Left lung (tissue), 10 donors: ENCODE data around the gene VPS16. TPM values are rescaled to one million over a fixed set of nuclear protein-coding genes. Genes with fewer than 3 reads are reported as not detected.

Experiments
- ATAC-seq: fragments of 200-7000 bp; cut with Tn5 transposase; one replicate; pipeline ENCODE4 v1.9.1; 2020; ENCODE audit warnings: moderate library complexity
- DNase-seq, 4 donors: peaks; one replicate each; pipeline ENCODE4 v3.0.0-alpha.2; 2013 to 2020
- H3K27ac ChIP-seq, 2 donors: fragments of 200-600 bp; sonication (generic) in 1 of 2; one replicate each; pipeline versions ENCODE4 v1.5.0 to v1.8.0; 2020 to 2021
- H3K27me3 ChIP-seq, 2 donors: fragments of 200-600 bp; sonication (generic) in 1 of 2; one replicate each; pipeline versions ENCODE4 v1.5.0 to v1.8.0; 2020 to 2021
- H3K36me3 ChIP-seq, 2 donors: fragments of 200-600 bp; sonication (generic) in 1 of 2; one replicate each; pipeline versions ENCODE4 v1.5.0 to v1.8.0; 2020 to 2021
- H3K4me1 ChIP-seq, 2 donors: fragments of 200-600 bp; one replicate each; pipeline ENCODE4 v1.8.0; 2021
- H3K4me3 ChIP-seq, 2 donors: fragments of 200-600 bp; sonication (generic) in 1 of 2; one replicate each; pipeline versions ENCODE4 v1.5.0 to v1.8.0; 2020 to 2021; ENCODE audit warnings: mild to moderate bottlenecking in 1 of 2
- H3K9me3 ChIP-seq, 2 donors: fragments of 200-600 bp; sonication (generic) in 1 of 2; one replicate each; pipeline versions ENCODE4 v1.5.0 to v1.8.0; 2020 to 2021
- intact Hi-C, 2 donors: fragments of 100-400 bp; cut with DNase I; formaldehyde crosslinking; loops; one replicate each; pipeline versions ENCODE4 v1.11.2 to v1.14.2; 2022
- polyA plus RNA-seq, 6 donors: library from polyadenylated mRNA; unstranded; fragments of 120-200 nt; gene quantifications; one replicate each; pipeline ENCODE4 v1.2.1, GENCODE V29; 2013; ENCODE audit not compliant: insufficient read length in 6 of 6
- total RNA-seq, 2 donors: library from RNA; stranded (reverse); fragmentation: NEBNext Ultra II Directional; extraction: Animal tissue kit (Norgen Biotek cat#: 25700); gene quantifications; one replicate each; pipeline ENCODE4 v1.2.1, GENCODE V29; 2021
- TF ChIP-seq, protein P1 (sequence below), 2 donors: fragments of 200-600 bp; sonication (generic) in 1 of 2; IDR thresholded peaks; one replicate each; pipeline versions ENCODE4 v1.5.0 to v1.8.0; 2021; ENCODE audit warnings: antibody characterized with exemption in 2 of 2
- donor health status: DM: no; HTN: yes; CAD: no.
- donor health status: DM: no; HTN: no; CAD: no.

The VPS16 gene
- total and polyA plus RNA-seq, 8 donors, result 31.9 to 42.7 (median 36.3) TPM

GRCh38 chr20:2878515-2878914 is 38.0 kb downstream of the VPS16 start:
- no peak overlapping the region for H3K27ac ChIP-seq
- H3K4me1 ChIP-seq, result peaks cover 0 to 33% of the 10 kb centered on the region in 2 donors
- H3K4me3 ChIP-seq, result no peak overlapping the region
- H3K9me3 ChIP-seq, result no peaks in the 10 kb centered on the region
- DNase-seq (no peak), ATAC-seq (no peak)
- TF ChIP-seq, protein P1, sequence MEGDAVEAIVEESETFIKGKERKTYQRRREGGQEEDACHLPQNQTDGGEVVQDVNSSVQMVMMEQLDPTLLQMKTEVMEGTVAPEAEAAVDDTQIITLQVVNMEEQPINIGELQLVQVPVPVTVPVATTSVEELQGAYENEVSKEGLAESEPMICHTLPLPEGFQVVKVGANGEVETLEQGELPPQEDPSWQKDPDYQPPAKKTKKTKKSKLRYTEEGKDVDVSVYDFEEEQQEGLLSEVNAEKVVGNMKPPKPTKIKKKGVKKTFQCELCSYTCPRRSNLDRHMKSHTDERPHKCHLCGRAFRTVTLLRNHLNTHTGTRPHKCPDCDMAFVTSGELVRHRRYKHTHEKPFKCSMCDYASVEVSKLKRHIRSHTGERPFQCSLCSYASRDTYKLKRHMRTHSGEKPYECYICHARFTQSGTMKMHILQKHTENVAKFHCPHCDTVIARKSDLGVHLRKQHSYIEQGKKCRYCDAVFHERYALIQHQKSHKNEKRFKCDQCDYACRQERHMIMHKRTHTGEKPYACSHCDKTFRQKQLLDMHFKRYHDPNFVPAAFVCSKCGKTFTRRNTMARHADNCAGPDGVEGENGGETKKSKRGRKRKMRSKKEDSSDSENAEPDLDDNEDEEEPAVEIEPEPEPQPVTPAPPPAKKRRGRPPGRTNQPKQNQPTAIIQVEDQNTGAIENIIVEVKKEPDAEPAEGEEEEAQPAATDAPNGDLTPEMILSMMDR (IDR thresholded peaks at IDR 0.05), result no peak
- no peaks in the 10 kb centered on the region for H3K36me3 ChIP-seq
- no peaks in the 10 kb centered on the region for H3K27me3 ChIP-seq
- intact Hi-C loops, result loop anchor here in 1 of 2 donors (10.0 kb wide), 1 partner anchor 106 kb away; no protein-coding TSS in a partner anchor

- H3K27me3 ChIP-seq, result no peaks in the 10 kb centered on the region
- DNase-seq (peak in 1 of 4 donors; percentile 26), ATAC-seq (no peak)
- TF ChIP-seq, protein P1 (IDR thresholded peaks at IDR 0.05), result no peak
- peaks cover 0 to 32% of the 10 kb centered on the region in 2 donors for H3K4me1 ChIP-seq
- H3K27ac ChIP-seq, result no peak overlapping the region
- H3K36me3 ChIP-seq, result no peaks in the 10 kb centered on the region
- H3K4me3 ChIP-seq, result no peak overlapping the region
- no peaks in the 10 kb centered on the region for H3K9me3 ChIP-seq
- intact Hi-C loops, result loop anchor here in 1 of 2 donors (10.0 kb wide), 1 partner anchor 106 kb away; no protein-coding TSS in a partner anchor
Measured at GRCh38 chr20:2879146-2879545, 38.6 kb downstream of the VPS16 start.

GRCh38 chr20:2880650-2881049 is 40.1 kb downstream of the VPS16 start:
- TF ChIP-seq, protein P1 (IDR thresholded peaks at IDR 0.05), result no peak
- Histone ChIP-seq H3K36me3 (no peaks in the 10 kb centered on the region), H3K27ac (no peak overlapping the region), H3K27me3 (no peaks in the 10 kb centered on the region), H3K4me3 (no peak overlapping the region), H3K9me3 (no peaks in the 10 kb centered on the region), H3K4me1 (peaks cover 0 to 27% of the 10 kb centered on the region in 2 donors)
- intact Hi-C loops, result no loop called here
- DNase-seq (no peak), ATAC-seq (no peak)

DNA sequence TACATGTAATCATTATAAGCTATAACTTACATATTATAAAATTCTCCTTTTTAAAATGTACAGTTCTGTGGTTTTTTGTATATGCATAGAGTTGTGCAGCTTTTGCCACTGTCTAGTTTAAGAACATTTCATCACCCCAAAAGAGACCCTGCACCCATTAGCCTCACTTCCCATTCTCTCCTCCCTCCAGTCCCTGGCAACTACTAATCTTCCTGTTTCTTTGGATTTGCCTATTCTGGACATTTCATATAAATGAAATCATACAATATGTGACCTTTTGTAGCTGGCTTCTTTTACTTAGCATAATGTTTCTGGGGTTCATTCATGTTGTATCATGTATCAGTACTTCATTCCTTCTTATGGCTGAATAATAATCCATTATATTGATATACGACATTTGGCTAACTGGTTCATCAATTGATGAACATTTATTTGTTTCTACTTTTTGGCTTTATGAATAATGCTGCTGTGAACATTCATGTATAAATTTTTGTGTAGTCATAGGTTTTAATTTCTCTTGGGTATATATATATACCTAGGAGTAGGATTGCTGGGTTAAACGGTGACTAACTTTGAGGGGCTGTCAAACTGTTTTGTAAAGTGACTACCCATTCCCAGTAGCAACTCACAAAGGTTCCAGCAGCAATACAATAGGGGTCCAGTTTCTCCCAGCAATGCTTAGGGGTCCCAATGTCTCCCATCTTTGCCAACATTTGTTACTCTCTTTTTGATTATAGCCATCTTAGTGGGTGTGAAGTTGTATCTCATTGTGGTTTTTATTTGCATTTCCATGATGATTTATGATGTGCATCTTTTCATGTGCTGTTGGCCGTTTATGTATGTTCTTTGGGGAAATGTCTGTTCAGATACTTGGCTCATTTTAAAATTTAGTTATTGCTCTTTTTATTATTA is 43.4 kb downstream of the VPS16 start:
- Histone ChIP-seq H3K36me3 (no peaks in the 10 kb centered on the region), H3K27ac (no peak overlapping the region), H3K27me3 (no peaks in the 10 kb centered on the region), H3K4me1 (peaks cover 0 to 19% of the 10 kb centered on the region in 2 donors), H3K9me3 (no peaks in the 10 kb centered on the region), H3K4me3 (no peak overlapping the region)
- intact Hi-C loops, result no loop called here
- DNase-seq (no peak), ATAC-seq (no peak)
- TF ChIP-seq, protein P1 (IDR thresholded peaks at IDR 0.05), result no peak

DNA sequence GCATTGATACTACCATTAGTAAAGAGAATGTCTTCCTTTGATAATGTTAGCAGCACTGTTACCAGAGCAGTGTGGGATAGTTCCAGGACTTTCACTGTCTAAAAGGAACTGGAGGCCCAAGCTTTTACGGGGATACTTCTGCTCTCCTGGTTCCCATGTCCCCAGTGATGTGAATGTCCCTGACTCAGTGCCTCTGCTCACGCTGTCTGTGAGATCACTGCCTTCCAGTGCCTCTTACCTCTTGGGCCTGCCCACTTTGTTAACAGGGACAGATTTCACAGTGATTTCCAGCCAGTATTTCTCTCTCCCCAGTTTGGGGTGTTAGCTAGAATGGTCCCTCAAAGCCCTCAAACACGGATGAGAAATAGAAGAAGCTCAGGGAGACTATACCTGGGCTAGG is 47.2 kb downstream of the VPS16 start:
- intact Hi-C loops, result no loop called here
- H3K4me3 ChIP-seq, result no peak overlapping the region
- no peak overlapping the region for H3K27ac ChIP-seq
- no peaks in the 10 kb centered on the region for H3K36me3 ChIP-seq
- no peak for ATAC-seq
- H3K27me3 ChIP-seq, result no peaks in the 10 kb centered on the region
- peaks cover 0 to 43% of the 10 kb centered on the region in 2 donors for H3K4me1 ChIP-seq
- no peaks in the 10 kb centered on the region for H3K9me3 ChIP-seq
- no peak for DNase-seq
- TF ChIP-seq, protein P1 (IDR thresholded peaks at IDR 0.05), result no peak
